MV-4-11 (cell line): ENCODE measurements around the gene DCBLD1.
A peak's percentile ranks its signal among the peaks of the same experiment; 100 is the strongest.

ENCODE experiments used
- DNase-seq: peaks from one replicate; lab custom pipeline; 2025; lab: John Stamatoyannopoulos, UW

The DCBLD1 gene

DNA sequence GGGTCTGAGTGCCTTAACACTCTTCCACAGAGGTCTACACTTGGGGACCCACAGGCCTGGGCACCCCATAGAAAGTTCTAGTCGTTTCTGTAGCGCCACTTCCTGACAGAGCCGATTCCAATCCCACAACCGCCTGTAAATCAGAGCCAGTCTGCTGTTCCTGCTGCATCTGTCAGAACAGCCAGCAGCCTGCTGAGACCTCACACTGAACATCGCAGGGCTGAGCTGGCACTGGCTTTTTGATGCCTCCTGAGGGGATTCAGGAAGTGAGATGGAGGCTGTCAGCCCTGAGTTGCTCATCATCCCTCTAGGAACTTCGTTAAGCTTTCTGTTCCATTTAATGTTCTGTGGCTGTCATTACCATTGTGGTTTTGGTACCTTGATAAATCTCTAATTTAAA lies 48.9 kb downstream of the DCBLD1 start:
- no peak for DNase-seq

DNA sequence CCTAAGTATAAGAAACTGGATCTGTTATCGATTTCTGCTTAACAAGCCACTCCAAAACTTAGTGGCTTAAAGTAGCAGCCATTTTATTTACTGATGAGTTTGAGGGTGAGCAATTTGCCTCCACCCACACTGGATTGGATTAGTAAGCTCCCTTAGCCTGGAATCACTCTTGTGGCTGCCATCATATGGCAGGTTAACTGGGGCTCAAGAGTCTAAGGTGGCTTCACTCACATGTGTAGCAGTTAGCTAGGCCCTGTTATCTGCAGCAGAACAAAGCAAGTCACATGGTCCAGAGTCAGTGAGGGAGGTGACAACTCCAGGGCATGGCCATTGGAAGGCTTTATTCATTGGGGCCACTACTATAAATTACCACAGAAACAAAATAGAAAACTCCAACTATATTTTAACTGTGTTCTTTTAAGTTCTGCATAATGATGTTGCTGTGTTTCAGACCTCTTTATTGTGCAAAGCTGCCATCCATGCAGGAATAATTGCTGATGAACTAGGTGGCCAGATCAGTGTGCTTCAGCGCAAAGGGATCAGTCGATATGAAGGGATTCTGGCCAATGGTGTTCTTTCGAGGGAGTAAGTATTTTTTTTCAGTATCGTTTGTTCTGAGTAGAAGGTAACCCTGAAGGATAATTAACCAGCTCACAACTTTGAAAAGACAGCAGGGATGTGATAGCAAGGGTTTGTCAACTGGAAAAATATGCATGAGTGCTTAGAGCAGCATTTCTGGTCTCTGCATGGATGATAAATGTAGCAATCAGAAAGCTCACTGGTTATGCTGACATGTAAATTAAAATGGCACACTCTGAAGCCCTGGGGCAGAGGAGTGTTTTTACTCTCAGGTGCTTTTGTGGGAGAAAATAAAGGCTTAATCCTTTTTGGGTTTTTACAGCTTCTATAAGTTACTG lies 49.6 kb downstream of the DCBLD1 start:
- DNase-seq: no peak

DNA sequence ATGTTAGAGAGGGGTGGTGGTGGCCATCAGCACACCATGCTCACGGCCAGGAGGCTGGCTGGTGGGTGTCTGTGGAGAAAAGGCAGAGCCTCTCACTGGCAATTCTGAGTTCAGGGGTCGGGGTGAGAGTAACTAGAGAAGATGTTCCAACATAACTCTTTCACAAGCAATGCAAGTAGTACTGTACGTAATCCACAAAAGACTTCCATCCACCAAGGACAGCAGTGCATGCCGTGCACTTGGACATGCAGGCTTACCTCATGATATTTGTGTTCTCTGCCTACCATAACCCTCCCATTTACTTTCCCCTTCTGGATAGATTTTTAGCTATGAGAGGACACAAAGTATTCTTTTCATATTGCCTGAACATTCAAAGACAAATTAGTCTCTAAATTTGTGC lies 51.3 kb downstream of the DCBLD1 start:
- no peak for DNase-seq

DNA sequence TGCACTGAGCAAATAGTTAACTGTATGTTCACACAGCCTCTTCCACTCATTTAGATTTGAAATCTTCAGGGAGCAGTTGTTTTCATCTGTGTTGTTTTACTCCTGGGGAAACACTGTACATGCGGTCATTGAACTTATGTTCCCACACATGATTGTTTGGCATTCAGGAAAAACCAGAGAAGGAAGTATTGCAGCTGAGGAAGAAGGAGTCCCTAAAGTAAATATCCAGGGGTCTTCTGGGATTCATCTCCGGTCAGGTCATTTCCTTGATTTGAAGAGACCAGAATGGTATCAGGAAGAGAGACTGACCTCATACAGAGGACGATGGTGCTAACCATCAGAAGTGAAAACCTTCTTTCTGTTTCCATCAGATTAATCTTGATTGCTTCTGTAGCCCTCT lies 52.5 kb downstream of the DCBLD1 start:
- no peak for DNase-seq

DNA sequence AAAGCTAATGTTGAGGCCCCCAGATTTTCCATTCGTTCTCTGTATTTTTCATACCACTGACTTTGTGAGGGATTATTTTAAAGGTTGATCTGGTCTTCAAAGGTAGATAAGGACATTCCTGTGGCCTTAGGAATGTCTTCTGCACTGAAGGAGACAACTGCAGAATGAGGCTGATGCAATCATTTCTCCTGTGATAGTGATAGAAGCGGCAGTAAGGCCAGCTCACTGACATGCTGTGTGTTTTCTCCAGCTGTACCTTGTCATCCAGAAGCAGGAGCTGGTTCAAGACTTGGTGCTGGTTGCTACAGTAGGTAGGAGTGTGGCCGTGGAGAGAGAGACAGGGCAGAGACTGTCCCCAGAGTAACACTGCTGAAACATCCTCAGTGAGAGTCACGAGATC lies 53.8 kb downstream of the DCBLD1 start:
- no peak for DNase-seq

DNA sequence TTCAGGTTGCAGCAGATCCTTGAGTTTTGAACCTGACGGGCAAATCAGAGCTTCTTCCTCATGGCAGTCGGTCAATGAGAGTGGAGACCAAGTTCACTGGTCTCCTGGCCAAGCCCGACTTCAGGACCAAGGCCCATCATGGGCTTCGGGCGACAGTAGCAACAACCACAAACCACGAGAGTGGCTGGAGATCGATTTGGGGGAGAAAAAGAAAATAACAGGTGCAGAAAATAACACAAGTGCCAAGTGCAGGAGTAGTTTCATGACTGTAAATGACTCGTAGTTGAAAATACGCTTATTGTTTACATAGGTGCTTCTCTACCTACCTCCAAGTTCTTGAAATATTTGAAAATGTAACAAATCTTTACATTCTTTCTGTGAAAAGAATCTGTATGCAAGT lies 56.1 kb downstream of the DCBLD1 start:
- no peak for DNase-seq

DNA sequence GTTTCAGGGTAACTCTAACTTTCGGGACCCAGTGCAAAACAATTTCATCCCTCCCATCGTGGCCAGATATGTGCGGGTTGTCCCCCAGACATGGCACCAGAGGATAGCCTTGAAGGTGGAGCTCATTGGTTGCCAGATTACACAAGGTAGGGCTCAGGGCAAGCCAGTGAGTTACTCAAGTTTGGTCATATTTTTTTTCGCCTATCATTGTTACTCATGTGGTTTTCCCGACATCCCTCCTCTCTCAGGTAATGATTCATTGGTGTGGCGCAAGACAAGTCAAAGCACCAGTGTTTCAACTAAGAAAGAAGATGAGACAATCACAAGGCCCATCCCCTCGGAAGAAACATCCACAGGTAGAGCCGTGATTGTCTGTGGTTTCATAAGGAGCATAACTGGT lies 58.2 kb downstream of the DCBLD1 start:
- DNase-seq: no peak

DNA sequence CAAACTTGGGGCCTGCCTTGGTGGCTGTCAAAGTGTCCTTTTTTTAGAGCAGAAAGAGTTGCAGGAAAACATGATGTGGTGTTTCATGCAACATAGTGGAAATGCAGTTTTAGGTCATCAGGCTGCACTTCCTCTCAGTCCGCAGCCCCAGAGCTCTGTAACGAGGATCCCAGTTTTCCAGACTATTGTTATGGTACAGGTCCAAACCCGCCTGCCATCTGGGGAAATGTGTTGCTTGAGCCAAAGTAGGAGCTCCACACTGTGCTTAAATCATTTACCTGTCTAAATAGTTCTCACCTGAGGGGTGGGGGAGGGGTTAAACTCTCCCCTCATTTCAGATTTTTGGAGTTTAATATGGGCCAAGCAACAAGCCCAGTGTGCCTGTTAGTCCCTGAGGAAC lies 60.0 kb downstream of the DCBLD1 start:
- DNase-seq: no peak

DNA sequence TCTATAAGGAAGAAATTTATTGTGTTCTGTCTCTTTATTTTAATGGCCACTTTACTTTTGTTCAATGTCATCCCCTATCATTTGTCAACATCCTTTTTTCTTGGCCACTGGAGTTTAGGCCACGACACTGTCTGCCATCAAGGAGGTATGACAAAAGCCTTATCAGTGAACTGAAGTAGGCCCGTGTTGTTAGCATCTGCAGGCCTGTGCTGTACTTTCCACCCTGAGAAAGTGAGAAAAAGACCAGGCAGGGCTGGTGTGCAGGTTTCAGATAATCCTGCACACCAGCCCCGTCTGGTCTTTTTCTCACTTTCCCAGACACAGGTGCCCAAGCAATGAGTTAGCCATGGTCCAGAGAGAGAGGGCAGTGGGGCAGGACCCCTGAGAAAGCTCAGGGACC lies 62.2 kb downstream of the DCBLD1 start:
- DNase-seq: no peak

DNA sequence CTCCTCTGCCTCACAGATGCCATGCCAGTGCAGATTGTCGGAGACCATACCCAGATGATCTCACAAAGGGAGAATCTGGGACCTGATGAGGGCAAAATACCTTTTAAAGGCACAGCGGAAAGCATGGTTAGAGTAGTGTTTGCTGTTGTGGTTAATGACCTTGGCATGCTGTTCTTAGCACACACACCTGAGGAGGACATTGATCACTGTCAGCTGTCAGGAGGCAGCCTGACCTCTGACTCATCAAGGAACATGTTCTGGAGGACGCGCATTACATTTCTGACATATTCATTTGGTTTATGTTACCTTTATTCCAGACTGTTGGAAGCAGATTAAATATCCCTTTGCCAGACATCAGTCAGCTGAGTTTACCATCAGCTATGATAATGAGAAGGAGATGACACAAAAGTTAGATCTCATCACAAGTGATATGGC lies 62.7 kb downstream of the DCBLD1 start:
- no peak for DNase-seq

DNA sequence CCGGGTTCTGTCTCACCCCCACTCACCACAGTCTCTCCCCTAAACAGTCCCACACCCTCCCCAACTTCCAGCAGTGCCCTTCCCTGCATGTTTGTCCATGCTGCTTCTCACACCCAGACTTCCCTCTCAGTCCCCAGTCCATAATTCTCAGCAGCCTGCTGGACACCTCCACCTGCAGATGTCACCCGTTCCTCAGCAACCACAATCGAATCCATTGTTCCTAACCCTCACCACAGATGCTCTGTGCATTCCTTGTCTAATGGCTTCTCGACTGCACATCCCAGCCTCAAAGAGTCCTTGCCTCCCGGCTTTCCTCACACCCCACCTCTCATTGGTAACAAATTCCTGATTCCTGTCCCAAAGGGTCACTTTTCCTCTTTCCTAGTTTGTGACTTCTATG lies 64.2 kb downstream of the DCBLD1 start:
- DNase-seq: no peak

DNA sequence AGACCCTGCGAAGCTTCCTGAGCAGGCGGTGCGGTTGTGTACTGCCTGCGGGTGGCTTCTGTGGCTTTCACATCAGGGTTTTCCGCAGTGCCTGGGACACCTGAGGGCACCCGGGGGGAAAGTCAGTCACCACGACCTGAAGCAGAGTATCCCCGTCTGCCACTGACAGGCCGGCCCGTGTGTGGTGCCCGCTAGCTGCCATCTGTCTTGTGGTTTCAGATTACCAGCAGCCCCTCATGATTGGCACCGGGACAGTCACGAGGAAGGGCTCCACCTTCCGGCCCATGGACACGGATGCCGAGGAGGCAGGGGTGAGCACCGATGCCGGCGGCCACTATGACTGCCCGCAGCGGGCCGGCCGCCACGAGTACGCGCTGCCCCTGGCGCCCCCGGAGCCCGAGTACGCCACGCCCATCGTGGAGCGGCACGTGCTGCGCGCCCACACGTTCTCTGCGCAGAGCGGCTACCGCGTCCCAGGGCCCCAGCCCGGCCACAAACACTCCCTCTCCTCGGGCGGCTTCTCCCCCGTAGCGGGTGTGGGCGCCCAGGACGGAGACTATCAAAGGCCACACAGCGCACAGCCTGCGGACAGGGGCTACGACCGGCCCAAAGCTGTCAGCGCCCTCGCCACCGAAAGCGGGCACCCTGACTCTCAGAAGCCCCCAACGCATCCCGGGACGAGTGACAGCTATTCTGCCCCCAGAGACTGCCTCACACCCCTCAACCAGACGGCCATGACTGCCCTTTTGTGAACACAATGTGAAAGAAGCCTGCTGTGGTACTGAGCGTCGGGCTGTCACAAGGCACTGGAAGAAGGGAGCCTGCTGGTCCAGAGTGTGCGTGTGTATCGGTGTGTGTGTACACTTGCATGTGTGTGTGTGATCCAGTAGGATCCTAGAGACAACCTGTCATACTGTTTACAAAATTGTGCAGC lies 65.5 kb downstream of the DCBLD1 start:
- DNase-seq: no peak

DNA sequence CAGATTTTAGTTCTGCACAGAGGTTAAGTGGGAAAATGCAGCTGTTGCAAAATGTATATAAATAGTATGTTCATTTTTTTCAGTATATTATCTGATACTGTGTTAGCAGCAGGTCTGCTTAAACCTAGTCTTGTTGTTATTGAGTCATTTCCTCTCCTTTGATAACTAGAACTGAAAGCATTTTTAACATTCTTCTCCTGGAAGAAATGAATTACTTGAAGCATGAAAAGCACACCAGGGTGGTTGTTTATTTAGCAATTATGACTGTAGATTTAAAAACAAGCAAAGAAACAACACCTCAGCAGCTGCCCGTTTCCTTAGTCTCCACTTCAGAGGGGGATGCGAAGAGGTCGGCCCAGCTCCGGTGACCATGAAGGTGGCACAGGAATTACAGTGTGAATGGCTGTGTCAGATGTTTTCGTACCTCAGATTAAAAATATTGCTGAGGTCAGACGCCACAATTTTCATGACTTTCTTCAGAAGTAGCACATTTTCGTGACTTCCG lies 66.4 kb downstream of the DCBLD1 start:
- DNase-seq: peak; percentile 15

DNA sequence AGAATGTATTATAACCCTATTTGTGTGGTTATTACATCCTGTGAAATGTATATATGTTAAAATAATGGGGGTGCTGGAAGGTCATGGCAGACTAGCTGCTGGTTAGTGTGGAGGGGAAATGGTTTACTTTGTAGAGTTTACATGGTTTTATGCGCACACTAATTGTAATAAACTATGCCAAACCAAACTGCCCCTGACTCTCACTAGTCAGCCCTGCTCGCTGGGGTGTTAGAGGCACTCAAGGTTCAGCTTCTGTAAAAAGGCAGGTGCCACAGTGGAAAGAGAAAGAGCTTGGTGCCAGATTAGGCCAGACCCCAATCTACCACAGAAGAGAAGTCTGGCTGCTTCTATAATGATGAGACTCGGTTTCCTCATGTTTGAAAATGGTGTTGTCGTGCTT lies 67.1 kb downstream of the DCBLD1 start:
- DNase-seq: peak; percentile 28

DNA sequence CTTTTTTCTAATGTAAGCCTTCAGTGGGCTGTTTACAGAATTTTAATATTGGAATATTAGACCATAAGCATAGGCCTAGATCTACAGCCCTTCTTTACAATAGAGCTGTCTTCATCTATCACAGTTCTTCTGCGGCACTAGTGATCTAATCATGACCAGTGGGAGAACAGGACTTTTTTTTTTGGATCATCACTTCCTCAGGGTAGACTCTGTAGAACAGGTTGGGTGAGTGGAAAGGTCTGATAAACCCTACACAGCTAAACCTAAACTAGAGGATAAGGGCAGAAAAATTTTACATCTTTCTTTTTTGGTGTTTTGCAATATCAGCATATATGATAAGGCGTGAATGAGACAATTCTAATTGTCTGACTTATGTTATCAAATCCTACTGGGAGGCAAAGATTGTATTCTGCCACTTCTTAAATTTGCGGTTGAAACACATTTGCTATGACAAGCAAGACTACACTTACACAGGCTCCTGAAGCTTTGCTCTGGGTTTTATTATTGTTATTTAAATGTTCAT lies 67.7 kb downstream of the DCBLD1 start:
- no peak for DNase-seq

DNA sequence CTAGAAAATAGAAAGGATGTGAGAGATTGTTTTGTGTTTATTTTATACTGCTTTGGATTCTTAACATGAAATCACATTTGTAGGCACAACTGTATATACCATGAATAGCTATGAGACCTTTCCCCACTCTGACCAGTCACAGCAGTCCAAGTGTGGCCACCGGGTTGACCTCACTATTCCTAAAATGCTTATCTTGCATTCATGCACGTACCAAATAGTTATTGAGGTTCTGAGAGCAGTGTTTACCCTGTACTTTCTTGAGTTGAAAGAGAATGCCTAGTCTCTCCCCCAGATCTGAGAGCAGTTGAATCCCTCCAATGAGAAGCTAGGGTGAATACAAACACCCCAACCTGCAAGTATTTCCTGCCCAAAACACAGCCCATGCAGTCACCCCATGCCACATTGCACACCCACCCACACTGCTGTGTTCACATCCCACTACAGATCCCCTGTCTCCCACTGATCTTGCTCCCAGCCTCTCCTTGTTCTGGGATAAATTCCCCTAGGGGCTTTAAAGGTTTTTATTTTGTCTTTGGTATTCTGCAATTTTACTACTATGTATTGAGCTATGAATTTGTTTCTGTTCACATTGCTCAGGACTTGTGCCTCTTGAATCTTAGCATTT lies 68.3 kb downstream of the DCBLD1 start:
- no peak for DNase-seq

DNA sequence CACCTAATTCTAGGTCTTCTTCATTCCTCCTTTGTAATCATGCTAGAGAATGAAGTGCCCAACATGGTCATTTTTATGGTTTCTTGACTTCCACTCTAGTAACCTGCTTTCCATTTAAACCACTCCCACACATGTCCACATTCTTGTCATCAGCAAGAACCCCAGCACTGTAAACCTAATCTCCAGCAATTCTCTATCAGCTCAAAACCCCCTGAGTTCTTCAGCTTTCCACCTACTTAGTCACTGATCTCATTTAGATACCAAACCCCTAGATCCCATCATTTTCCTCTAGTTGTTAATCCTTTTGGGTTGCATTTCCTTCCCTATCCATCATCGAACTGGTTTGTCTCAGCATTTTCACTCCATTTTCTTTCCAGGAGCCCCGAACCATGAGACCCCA lies 70.1 kb downstream of the DCBLD1 start:
- DNase-seq: no peak

DNA sequence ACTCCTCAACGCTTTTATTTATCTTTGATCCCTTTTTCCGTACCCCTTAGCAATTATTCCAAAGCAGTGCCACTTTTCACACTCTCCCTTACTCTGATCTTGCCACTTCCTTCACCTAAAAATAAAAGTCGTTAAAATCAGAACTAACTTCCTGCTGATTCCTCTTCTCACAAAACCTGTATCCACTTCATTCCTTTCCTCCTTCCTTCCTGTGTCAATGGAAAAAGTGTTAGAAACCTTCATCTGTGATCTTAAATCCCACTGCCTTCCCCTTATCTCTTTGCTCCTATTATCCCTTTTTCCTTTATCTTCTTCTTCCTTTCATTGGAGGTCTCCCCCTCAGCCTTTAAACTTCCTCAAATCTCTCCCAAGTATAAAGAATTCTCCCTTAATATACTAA lies 70.7 kb downstream of the DCBLD1 start:
- no peak for DNase-seq

DNA sequence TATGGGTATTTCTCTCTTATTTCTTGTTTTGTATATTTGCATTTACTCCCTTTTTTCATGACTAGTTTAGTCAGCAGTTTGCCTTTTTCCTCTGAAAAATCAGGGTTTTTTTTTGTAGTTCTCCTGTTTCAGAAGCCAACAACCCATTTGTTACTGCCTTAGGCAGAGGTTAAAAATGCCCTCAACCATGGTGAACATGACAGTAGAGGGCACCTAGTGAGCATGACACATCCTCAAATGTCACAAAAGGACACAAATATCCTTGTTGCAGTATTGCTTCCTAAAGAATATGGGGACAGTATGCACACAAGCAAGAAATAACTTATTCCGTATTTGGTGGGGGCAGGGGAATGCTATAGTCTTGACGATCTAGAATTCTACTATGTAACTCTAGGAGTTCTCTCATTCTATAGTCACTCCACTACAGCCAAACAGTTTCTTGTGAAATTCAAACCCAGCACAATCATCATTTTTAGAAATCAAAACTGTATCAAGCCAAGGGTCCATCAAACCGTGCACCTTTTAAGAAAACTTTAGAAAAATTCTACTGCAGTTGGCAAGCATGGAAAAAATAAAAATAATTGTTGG lies 72.9 kb downstream of the DCBLD1 start:
- no peak for DNase-seq

DNA sequence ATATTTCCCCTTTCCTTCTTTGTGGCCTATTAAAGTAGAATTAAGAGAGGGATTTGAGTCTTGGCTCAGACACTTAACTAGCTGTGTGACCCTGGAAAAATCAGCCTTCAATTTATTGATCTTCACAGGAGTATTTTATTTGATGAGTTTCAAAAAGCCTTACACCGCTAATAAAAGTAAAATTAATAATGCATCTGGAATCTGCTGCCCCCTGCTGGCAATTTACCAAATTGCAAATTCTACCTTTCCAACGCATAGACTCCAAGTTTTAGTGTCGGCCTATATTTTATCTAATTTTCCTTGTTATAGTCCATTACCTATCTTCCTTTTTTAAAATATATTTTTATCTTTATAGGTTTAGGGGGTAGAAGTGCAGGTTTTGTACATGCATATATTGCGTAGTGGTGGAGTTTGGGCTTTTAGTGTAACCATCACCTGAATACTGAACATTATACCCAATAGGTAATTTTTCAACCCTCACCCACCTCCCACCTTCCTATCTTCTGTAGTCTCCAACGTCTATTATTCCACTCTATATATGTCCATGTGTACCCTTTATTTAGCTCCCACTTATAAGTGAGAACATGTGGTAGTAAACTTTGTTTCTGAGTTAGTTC lies 73.5 kb downstream of the DCBLD1 start:
- DNase-seq: no peak

DNA sequence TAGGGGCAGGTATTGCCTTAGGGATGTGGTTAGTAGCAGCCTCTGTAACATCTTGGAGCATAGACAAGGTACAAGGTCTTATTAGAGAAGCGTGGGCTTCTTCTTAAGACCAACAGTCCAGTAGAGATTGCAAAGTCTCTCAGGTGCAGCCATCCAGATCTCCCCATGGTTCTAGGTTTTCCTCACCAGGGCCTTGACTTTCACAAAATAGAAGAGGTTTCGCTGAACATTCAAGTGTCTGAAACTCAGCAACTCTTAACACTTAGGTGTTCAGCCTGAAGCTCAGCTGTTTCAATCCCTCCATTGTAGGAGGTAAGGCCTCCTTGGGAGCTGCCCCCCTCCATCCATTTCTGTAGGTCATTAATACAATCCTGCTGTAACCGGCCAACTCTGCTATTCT lies 75.5 kb downstream of the DCBLD1 start:
- DNase-seq: no peak
